ENCODE measurements around the gene XAB2. TPM values are rescaled to one million over a fixed set of nuclear protein-coding genes. Genes with fewer than 3 reads are reported as not detected.
A peak's percentile ranks its signal among the peaks of the same experiment; 100 is the strongest.

Gene XAB2
- total RNA-seq, 2 experiments from 2014 or later: 50.7 to 54.1 TPM

DNA sequence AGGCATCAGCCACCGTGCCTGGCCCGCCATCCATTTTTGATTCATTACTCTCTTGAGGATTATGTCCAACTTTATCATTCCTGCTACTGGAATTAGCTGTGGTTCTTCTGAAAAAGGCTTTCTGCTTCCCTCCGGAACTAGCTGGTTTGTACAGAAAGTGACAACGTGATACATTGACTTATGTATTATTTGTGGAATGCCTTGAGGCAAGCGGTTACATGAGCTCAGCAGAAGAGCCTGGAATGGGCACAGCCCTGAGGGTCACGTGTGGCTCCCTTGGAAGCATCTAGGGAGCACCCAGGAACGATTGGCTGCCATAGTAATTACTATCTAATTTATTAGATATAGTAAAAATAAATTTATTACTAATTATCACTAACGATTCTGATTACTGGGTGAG, 25.1 kb upstream of the XAB2 start:
- ATAC-seq (no peak), DNase-seq (no peak)
- intact Hi-C loops (cut with micrococcal nuclease): loop anchor here (5.0 kb wide), 1 partner anchor 143 kb away; no protein-coding TSS in a partner anchor
- peaks cover 41% of the 10 kb centered on the region for H3K4me1 Mint-ChIP-seq (ENCODE audit: low read depth)
- TF ChIP-seq, protein P1, sequence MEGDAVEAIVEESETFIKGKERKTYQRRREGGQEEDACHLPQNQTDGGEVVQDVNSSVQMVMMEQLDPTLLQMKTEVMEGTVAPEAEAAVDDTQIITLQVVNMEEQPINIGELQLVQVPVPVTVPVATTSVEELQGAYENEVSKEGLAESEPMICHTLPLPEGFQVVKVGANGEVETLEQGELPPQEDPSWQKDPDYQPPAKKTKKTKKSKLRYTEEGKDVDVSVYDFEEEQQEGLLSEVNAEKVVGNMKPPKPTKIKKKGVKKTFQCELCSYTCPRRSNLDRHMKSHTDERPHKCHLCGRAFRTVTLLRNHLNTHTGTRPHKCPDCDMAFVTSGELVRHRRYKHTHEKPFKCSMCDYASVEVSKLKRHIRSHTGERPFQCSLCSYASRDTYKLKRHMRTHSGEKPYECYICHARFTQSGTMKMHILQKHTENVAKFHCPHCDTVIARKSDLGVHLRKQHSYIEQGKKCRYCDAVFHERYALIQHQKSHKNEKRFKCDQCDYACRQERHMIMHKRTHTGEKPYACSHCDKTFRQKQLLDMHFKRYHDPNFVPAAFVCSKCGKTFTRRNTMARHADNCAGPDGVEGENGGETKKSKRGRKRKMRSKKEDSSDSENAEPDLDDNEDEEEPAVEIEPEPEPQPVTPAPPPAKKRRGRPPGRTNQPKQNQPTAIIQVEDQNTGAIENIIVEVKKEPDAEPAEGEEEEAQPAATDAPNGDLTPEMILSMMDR (IDR thresholded peaks at IDR 0.05): no peak
- H3K36me3 Mint-ChIP-seq (ENCODE audit: low read depth): no peaks in the 10 kb centered on the region
- no peaks in the 10 kb centered on the region for H3K9me3 Mint-ChIP-seq
- ChIA-PET CTCF (interaction anchor here (1.5 to 7.8 kb wide), 3 partner anchors 26 to 87 kb away, joined by 4 to 74 read pairs (median 14); partner anchors contain the start of gene TRAPPC5), POLR2A (interaction anchor here (1.0 to 1.6 kb wide), 2 partner anchors 16 to 27 kb away, joined by 3 to 4 read pairs; partner anchors contain the start of gene TRAPPC5)
- no peaks in the 10 kb centered on the region for H3K27me3 Mint-ChIP-seq
- H3K27ac Mint-ChIP-seq: no peak overlapping the region
- H3K4me3 Mint-ChIP-seq: no peak overlapping the region

DNA sequence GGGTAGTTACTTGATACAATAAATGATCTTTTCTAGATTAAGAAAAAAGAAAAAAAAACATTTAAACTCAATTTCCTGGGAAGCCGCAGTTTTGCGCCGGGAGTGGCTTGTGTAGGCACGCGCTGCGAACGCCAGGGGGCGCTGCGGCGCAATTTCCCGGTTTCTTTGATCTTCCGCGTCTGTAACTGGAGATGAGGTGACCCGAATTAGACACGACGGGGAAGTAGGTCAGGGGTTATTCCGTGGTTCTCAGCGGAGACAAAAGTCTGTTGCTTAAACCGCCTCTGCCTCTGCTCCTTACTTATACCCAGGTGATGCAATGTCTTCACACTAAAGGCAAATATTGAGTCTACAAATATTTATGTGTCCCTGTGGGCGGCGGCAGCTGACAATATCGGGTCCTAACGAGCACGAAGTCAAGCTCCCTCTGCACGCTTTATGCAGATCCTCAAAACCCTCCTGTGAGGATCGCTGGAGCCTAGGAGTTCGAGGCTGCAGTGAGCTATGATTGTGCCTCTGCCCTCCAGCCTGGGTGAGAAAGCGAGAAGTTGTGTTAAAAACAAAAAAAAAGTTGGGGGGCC, 22.8 kb upstream of the XAB2 start:
- peaks cover 24% of the 10 kb centered on the region for H3K4me1 Mint-ChIP-seq (ENCODE audit: low read depth)
- TF ChIP-seq, protein P1 (IDR thresholded peaks at IDR 0.05): peak; percentile 99
- H3K36me3 Mint-ChIP-seq (ENCODE audit: low read depth): peaks cover 2% of the 10 kb centered on the region
- DNase-seq (peak; percentile 91), ATAC-seq (peak; percentile 86)
- ChIA-PET CTCF (interaction anchor here (0.6 to 7.8 kb wide), 23 partner anchors 9 to 285 kb away, joined by 3 to 74 read pairs (median 5); partner anchors contain the start of genes PCP2, PET100, RETN and TRAPPC5), POLR2A (interaction anchor here (0.6 to 0.7 kb wide), 2 partner anchors 483 to 584 kb away, joined by 3 to 5 read pairs; no protein-coding TSS in a partner anchor)
- H3K9me3 Mint-ChIP-seq: no peaks in the 10 kb centered on the region
- intact Hi-C loops (cut with micrococcal nuclease): loop anchor here (5.0 kb wide), 1 partner anchor 145 kb away; no protein-coding TSS in a partner anchor
- H3K27me3 Mint-ChIP-seq: no peaks in the 10 kb centered on the region
- peak overlapping the region; percentile 59 for H3K4me3 Mint-ChIP-seq
- H3K27ac Mint-ChIP-seq: peak overlapping the region; percentile 53

DNA sequence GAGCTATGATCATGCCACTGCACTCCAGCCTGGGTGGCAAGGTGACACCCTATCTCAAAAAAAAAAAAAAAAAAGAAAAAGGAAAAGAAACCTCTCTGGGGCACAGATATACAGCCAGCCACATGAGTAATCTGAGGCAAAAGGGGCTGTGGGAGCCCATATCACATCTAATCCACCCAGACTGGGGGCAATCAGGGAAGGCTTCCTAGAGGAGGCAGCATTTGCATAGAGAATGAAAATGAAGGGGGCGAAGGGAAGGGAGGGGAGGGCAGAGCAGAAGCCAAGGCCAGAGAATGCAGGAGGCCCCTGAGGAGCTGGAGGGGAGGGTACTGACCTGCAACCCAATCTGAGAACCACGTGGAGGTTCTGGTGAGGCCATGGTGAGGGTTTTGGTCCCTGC, 20.8 kb upstream of the XAB2 start:
- H3K9me3 Mint-ChIP-seq: no peaks in the 10 kb centered on the region
- no peak overlapping the region for H3K27ac Mint-ChIP-seq
- ChIA-PET POLR2A (interaction anchor here (1.0 to 1.2 kb wide), 2 partner anchors 9 to 13 kb away, joined by 3 read pairs; no protein-coding TSS in a partner anchor), CTCF (interaction anchor here (7.8 kb wide), 1 partner anchor 31 kb away, joined by 74 read pairs; the partner anchor contains the start of gene TRAPPC5)
- DNase-seq (no peak), ATAC-seq (no peak)
- H3K27me3 Mint-ChIP-seq: no peaks in the 10 kb centered on the region
- peaks cover 6% of the 10 kb centered on the region for H3K36me3 Mint-ChIP-seq (ENCODE audit: low read depth)
- no peak overlapping the region for H3K4me3 Mint-ChIP-seq
- TF ChIP-seq, protein P1 (IDR thresholded peaks at IDR 0.05): no peak
- intact Hi-C loops (cut with micrococcal nuclease): loop anchor here (5.0 kb wide), 1 partner anchor 147 kb away; no protein-coding TSS in a partner anchor
- H3K4me1 Mint-ChIP-seq (ENCODE audit: low read depth): peaks cover 10% of the 10 kb centered on the region

DNA sequence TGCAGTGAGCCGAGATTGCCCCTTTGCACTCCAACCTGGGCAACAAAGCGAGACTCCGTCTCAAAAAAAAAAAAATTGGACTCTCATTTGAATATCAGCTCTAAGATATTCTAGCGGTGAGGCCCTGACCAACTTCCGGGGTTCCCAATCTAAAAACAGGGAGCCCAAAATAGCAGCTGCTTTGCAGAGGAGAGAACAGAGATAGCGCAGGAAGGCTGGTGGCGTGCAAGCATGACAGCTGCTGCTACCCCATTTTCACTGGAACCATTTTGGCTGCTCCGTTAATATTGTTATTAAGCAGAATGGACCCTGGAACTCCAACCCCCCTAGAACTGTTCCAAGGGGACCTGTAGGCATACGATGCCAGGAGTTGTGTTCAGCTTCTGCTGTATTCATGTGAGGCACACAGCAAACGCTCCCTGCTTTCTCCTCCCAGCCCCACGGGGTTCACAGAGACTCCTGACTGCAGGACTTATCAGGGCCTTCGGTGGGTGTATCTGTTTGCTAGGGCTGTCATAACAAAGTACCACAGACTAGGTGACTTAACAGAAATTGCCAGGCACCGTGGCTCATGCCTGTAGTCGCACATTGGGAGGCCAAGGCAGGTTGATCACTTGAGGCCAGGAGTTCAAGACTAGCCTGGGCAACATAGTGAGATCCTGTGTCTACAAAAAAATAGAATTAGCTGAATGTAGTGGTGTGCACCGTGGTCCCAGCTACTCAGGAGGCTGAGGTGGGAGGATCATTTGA, 19.1 kb upstream of the XAB2 start:
- CTCF ChIA-PET: interaction anchor here (0.7 to 1.7 kb wide), 2 partner anchors 15 to 32 kb away, joined by 3 to 9 read pairs; partner anchors contain the start of gene TRAPPC5
- Mint-ChIP-seq H3K36me3 (ENCODE audit: low read depth) (peaks cover 8% of the 10 kb centered on the region), H3K4me1 (ENCODE audit: low read depth) (peaks cover 10% of the 10 kb centered on the region), H3K9me3 (no peaks in the 10 kb centered on the region), H3K27ac (no peak overlapping the region), H3K27me3 (no peaks in the 10 kb centered on the region), H3K4me3 (no peak overlapping the region)
- DNase-seq (no peak), ATAC-seq (no peak)
- TF ChIP-seq, protein P1 (IDR thresholded peaks at IDR 0.05): no peak
- POLR2A ChIA-PET: interaction anchor here (0.7 to 1.8 kb wide), 3 partner anchors 11 to 1579 kb away, joined by 3 to 10 read pairs (median 3); partner anchors contain the start of gene STXBP2
- intact Hi-C loops (cut with micrococcal nuclease): no loop called here
